Natural killer cell (primary cell): ENCODE measurements around the gene C1RL. TPM values are rescaled to one million over a fixed set of nuclear protein-coding genes. Genes with fewer than 3 reads are reported as not detected.

ENCODE experiments used
- ATAC-seq, 3 donors: fragments of 150-1000 bp in 2 of 3; fragments of 200-7000 bp in 1 of 3; cut with Tn5 transposase; 1 replicate in 1 of 3; 2 replicates in 2 of 3; pipeline ENCODE4 v1.10.0; 2021; ENCODE audit warnings: mild to moderate bottlenecking in 2 of 3, moderate library complexity in 2 of 3
- DNase-seq, 2 donors: peaks; one replicate each; pipeline versions ENCODE4 v3.0.0 to v3.0.0-alpha.2; 2013 to 2021; ENCODE audit warnings: mixed read lengths in 1 of 2
- H3K27ac ChIP-seq: one replicate; pipeline ENCODE4 v1.5.1; 2013; ENCODE audit warnings: mild to moderate bottlenecking, low read length
- H3K27me3 ChIP-seq: one replicate; pipeline ENCODE4 v1.6.1; 2013; ENCODE audit warnings: low read length; ENCODE audit not compliant: control insufficient read depth, insufficient read depth
- H3K36me3 ChIP-seq: one replicate; pipeline ENCODE4 v1.6.1; 2013; ENCODE audit warnings: low read length; ENCODE audit not compliant: control insufficient read depth, insufficient read depth
- H3K4me1 ChIP-seq: one replicate; pipeline ENCODE4 v1.6.1; 2013; ENCODE audit warnings: low read length; ENCODE audit not compliant: control insufficient read depth, insufficient read depth
- H3K4me3 ChIP-seq: one replicate; pipeline ENCODE4 v1.5.1; 2013; ENCODE audit warnings: low read length
- H3K9me3 ChIP-seq: one replicate; pipeline ENCODE4 v1.6.1; 2013; ENCODE audit warnings: low read length; ENCODE audit not compliant: control insufficient read depth, insufficient read depth
- H3K27ac Mint-ChIP-seq, 2 donors: one replicate each; pipeline ENCODE4 v1.8.0; 2022; ENCODE audit warnings: mild to moderate bottlenecking in 2 of 2, mixed read lengths in 2 of 2, moderate library complexity in 1 of 2
- H3K27me3 Mint-ChIP-seq, 2 donors: one replicate each; pipeline ENCODE4 v1.8.0; 2022; ENCODE audit warnings: low read depth in 2 of 2, mixed read lengths in 2 of 2
- H3K36me3 Mint-ChIP-seq: one replicate; pipeline ENCODE4 v1.8.0; 2022; ENCODE audit warnings: mixed read lengths
- H3K4me1 Mint-ChIP-seq, 2 donors: one replicate each; pipeline ENCODE4 v1.8.0; 2022; ENCODE audit warnings: mixed read lengths in 2 of 2
- H3K4me3 Mint-ChIP-seq: one replicate; pipeline ENCODE4 v1.8.0; 2022; ENCODE audit warnings: mild to moderate bottlenecking, moderate library complexity, mixed read lengths
- H3K9me3 Mint-ChIP-seq, 2 donors: one replicate each; pipeline ENCODE4 v1.8.0; 2022; ENCODE audit warnings: mixed read lengths in 2 of 2
- WGBS: methylation state at CpG from one replicate; pipeline ENCODE4 v1.1.7; 2013; ENCODE audit warnings: missing lambda C conversion rate; ENCODE audit not compliant: insufficient coverage; 5-methylcytosine and 5-hydroxymethylcytosine counted together
- intact Hi-C: fragments of 100-400 bp; cut with micrococcal nuclease; formaldehyde crosslinking; loops from one replicate; pipeline ENCODE4 v1.14.2; 2022
- total RNA-seq, 4 donors: library from RNA; stranded (reverse); fragments of 120-200 nt in 1 of 4; gene quantifications; one replicate each; pipeline versions ENCODE4 v1.2.3 to v1.2.4, GENCODE V29; 2013 to 2022
- TF ChIP-seq, protein P1 (sequence below): fragments of 200-600 bp; IDR thresholded peaks from one replicate; pipeline ENCODE4 v1.8.0; 2022; ENCODE audit warnings: antibody characterized with exemption

The C1RL gene
- total RNA-seq, 3 donors from 2014 or later (not counting 1 experiment from before 2014, with no cell fraction given) = 29.1 to 35.5 (median 31.0) TPM

DNA sequence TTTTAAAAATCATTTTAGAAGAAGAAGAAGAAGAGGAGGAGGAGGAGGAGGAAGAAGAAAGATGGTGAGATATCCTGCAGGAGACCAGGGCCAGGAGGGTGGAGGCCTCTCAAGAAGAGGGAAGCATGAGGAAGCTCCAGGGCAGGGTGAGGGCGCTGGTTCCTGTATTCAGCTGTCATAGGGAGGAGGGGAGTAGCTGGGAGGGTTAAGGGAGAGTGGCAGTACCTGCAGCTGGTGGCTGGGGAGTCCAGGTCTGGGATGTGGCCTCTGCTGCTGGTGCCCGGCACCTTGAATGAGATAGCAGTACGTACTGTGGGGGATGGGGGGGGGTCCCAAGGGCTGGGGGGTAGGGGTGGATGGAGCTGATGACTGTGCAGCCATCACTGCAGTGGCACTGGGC is 9.9 kb upstream of the C1RL start:
- Mint-ChIP-seq H3K9me3 (no peaks in the 10 kb centered on the region), H3K27ac (no peak overlapping the region), H3K36me3 (no peaks in the 10 kb centered on the region), H3K27me3 (no peaks in the 10 kb centered on the region), H3K4me3 (no peak overlapping the region), H3K4me1 (no peaks in the 10 kb centered on the region)
- Histone ChIP-seq H3K4me1 (no peaks in the 10 kb centered on the region), H3K9me3 (no peaks in the 10 kb centered on the region), H3K36me3 (peaks cover 19% of the 10 kb centered on the region), H3K27ac (no peak overlapping the region), H3K27me3 (no peaks in the 10 kb centered on the region), H3K4me3 (no peak overlapping the region)
- TF ChIP-seq, protein P1, sequence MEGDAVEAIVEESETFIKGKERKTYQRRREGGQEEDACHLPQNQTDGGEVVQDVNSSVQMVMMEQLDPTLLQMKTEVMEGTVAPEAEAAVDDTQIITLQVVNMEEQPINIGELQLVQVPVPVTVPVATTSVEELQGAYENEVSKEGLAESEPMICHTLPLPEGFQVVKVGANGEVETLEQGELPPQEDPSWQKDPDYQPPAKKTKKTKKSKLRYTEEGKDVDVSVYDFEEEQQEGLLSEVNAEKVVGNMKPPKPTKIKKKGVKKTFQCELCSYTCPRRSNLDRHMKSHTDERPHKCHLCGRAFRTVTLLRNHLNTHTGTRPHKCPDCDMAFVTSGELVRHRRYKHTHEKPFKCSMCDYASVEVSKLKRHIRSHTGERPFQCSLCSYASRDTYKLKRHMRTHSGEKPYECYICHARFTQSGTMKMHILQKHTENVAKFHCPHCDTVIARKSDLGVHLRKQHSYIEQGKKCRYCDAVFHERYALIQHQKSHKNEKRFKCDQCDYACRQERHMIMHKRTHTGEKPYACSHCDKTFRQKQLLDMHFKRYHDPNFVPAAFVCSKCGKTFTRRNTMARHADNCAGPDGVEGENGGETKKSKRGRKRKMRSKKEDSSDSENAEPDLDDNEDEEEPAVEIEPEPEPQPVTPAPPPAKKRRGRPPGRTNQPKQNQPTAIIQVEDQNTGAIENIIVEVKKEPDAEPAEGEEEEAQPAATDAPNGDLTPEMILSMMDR = no peak
- WGBS = 95% methylated on average over 3 of the region's 3 CpGs
- no peak for DNase-seq
- intact Hi-C loops = no loop called here
- no peak for ATAC-seq

DNA sequence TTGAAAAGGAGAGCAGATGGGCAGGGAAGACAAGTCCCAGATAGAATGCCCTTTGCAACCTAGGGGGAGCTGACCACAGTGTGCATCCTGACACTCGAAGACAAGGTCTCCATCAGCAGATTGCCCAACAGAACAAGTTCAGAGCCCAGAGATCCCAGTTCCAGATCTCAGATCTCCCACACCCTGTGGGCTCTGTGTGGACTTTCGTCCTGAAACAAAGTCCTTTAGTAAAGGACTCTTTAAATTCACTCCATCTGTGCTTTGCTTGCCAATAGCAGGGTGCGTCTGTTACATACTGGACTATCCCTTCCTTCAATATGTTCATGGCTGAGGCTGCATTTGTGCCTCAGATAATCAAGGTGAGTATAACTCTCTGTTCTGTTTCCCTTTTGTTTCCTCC is 8.7 kb upstream of the C1RL start:
- peaks cover 21% of the 10 kb centered on the region for H3K36me3 ChIP-seq
- 94% methylated on average over 3 of the region's 3 CpGs for WGBS
- H3K27me3 ChIP-seq = no peaks in the 10 kb centered on the region
- peaks cover 6% of the 10 kb centered on the region for H3K4me1 ChIP-seq
- H3K4me1 Mint-ChIP-seq = peaks cover 5 to 6% of the 10 kb centered on the region in 2 donors
- H3K9me3 Mint-ChIP-seq = no peaks in the 10 kb centered on the region
- no peak overlapping the region for H3K27ac Mint-ChIP-seq
- H3K27me3 Mint-ChIP-seq = no peaks in the 10 kb centered on the region
- H3K9me3 ChIP-seq = no peaks in the 10 kb centered on the region
- no peaks in the 10 kb centered on the region for H3K36me3 Mint-ChIP-seq
- no peak overlapping the region for H3K4me3 ChIP-seq
- TF ChIP-seq, protein P1 = no peak
- ATAC-seq (no peak), DNase-seq (no peak)
- H3K4me3 Mint-ChIP-seq = no peak overlapping the region
- no peak overlapping the region for H3K27ac ChIP-seq
- intact Hi-C loops = no loop called here

DNA sequence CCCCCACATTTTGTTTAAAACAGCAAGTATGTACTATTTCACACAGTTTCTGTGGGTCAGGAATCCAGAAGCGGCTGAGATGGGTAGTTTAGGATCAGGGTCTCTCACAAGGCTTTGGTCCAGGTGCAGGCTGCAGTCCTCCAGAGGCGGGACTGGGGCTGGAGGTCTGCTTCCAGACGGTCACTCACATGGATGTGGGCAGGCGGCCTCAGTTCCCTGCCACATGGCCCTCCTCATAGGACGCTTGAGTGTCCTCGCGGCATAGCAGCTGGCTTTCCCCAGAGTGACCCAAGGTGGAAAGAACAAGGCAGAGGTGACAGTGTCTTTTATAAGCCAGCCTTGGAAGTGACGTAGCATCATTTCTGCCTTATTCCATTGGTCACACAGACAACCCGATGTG is 7.9 kb upstream of the C1RL start:
- ATAC-seq = no peak
- no peaks in the 10 kb centered on the region for H3K9me3 Mint-ChIP-seq
- TF ChIP-seq, protein P1 = no peak

DNA sequence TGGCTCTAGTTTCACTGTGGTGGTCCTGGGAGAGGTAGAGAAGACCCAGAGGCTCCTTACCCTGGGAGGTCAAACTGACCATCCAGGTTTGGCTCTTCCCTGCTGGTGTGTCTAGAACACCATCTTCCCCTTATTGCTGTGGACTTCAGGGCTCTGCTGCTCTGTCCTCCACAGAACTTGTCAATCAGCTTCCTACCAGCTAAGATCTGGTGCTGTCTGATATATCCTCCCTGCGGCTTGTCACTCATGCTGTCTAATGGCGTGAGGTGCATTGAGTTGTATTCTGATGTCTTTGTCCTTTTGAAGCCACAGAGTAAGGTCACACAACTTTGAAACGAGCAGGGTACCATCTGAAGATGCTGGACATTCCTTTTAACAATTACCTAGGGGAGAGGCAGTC is 7.2 kb upstream of the C1RL start:
- Mint-ChIP-seq H3K27me3 (no peaks in the 10 kb centered on the region), H3K27ac (no peak overlapping the region), H3K36me3 (no peaks in the 10 kb centered on the region), H3K9me3 (no peaks in the 10 kb centered on the region), H3K4me3 (no peak overlapping the region), H3K4me1 (peaks cover 5 to 6% of the 10 kb centered on the region in 2 donors)
- no peak for DNase-seq
- no peak for ATAC-seq
- WGBS = 92% methylated on average over 3 of the region's 3 CpGs
- Histone ChIP-seq H3K4me1 (peaks cover 6% of the 10 kb centered on the region), H3K27me3 (no peaks in the 10 kb centered on the region), H3K36me3 (peaks cover 21% of the 10 kb centered on the region), H3K9me3 (no peaks in the 10 kb centered on the region), H3K27ac (no peak overlapping the region), H3K4me3 (no peak overlapping the region)
- intact Hi-C loops = no loop called here
- TF ChIP-seq, protein P1 = no peak

More for the DNA sequence above, 7.9 kb upstream of the C1RL start:
- H3K4me3 Mint-ChIP-seq = no peak overlapping the region
- H3K36me3 ChIP-seq = peaks cover 21% of the 10 kb centered on the region
- H3K9me3 ChIP-seq = no peaks in the 10 kb centered on the region
- H3K4me1 ChIP-seq = peaks cover 6% of the 10 kb centered on the region
- H3K27me3 ChIP-seq = no peaks in the 10 kb centered on the region
- no peaks in the 10 kb centered on the region for H3K27me3 Mint-ChIP-seq
- H3K4me3 ChIP-seq = no peak overlapping the region
- WGBS = 96% methylated on average over 9 of the region's 9 CpGs
- intact Hi-C loops = no loop called here
- DNase-seq = no peak
- H3K36me3 Mint-ChIP-seq = no peaks in the 10 kb centered on the region
- peaks cover 5 to 6% of the 10 kb centered on the region in 2 donors for H3K4me1 Mint-ChIP-seq
- no peak overlapping the region for H3K27ac Mint-ChIP-seq
- no peak overlapping the region for H3K27ac ChIP-seq
